Stimulated activated CD8-positive, alpha-beta memory T cell treated with anti-CD3 and anti-CD28 coated beads, Interleukin-7, amount 100 ng/mL, for 48 hours (primary cell): ENCODE results near the gene PLOD3.

ENCODE experiments used
- DNase-seq, 2 donors: peaks; one replicate each; pipeline ENCODE4 v3.0.0-alpha.2; 2020; ENCODE audit warnings: low read depth in 1 of 2; ENCODE audit errors: extremely low read depth in 1 of 2

PLOD3 gene

DNA sequence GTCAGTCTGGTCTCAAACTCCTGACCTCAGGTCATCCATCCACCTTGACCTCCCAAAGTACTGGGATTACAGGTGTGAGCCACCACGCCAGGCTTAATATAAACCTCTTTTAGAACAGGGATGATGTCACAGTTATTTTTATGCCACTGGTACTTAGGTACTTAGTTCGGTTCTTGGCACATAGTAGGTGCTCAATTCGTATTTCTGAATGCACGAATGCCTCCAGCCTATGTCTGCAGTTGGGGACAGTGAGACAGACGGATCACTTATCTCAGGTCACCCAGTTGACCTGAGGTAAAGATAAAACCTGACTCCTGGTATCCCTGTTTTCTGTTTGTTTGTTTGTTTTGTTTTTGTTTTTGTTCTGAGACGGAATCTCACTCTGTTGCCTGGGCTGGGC lies 31.2 kb downstream of the PLOD3 start:
- DNase-seq: no peak

DNA sequence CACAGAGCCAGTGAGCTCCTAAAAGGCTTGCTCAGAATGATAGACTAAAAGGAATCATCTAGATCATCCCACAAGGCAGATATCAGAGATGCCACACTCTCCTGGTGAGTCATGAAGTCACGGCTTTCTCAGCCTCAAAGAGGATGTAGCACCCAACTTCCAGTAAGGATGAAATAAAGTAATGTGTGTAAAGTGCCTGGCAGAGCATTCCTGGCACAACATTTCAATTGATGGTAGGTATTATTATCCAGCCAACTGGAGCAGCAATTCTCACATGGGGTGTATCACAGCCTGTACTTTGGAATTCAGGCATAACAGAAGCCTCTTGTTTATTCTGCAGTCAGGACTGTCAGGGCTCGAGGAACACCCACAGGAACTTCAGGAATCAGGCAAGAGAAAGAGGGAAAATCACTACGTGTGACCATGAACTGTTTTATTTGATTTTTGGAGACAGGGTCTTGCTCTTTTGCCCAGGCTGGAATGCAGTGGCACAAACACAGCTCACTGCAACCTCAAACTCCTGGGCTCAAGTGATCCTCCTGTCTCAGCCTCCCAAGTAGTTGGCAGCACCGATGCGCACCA lies 32.0 kb downstream of the PLOD3 start:
- DNase-seq: no peak

DNA sequence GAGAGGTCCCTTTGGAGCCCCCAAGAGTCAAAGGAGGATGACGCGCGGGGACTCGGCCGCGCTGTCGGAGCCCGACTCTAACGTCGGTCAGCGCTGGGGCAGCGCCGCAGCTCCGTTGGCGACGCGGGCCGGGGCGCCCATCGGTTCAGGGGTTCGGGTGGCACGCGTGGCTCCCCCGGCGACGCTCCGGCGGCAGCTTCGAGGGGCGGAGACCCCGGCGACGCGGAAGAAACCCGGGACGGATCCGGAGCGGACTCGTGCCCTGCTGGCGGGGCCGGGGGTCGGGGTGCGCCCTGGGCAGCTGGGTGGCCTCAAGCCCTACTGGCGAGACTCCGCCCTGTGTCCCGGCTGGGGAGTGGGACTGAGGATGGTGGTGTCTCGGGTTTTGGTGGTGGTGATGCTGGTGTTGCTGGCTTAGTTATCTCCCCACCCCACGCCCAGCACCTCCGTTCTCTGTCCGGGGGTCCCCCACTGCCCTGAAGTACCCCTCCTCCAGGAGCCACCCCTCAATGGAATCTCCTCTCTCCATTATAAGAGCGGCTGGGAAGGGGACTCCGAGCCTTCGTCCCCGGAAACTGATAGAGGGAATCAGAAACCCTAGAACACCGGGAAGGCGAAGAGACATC lies 37.1 kb downstream of the PLOD3 start, which contains the start of gene NAT16:
Gene NAT16 (minus strand): TSS at position 164 of the 626 bp plus-strand sequence. CDS start 5,486 bp downstream, outside the sequence.
- no peak for DNase-seq

DNA sequence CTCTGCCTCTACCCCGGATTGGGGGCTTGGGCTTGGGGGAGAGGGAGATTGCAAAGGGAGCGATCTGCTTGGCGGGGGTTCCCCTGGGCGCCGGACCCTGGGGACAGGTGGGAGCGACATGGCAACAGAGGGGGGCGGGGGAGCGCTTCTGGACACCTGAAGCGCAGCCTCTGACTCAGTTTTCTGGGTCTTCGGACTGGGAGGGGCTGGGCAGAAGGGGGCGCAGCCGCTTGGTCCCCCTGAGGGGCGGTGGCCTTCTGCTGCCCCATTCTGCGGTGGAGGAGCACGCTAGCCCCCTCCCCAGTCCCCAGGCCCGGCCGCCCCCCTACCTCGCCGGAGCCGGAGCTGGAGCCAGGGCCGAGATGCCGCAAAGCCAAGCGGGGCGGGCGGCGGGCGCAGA lies 37.7 kb downstream of the PLOD3 start:
- DNase-seq: no peak

DNA sequence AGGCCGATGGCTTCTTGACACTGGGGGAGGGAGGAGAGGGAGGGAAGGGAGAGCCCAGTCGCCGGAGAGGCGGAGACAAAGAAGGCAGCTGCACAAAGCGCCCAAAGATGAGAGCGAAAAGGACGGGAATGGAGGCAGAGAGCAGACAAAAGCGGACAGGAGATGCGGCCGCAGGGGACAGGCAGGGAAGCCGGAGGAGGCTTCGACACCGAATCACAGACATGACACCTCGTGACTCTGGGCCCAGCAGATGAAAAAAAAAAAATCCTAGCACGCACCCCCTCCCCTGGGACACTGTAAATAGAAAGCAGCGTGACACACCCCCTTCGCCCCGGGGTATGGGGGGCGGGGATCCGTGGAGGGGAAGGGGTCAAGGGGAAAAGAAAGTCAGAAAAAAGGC lies 38.3 kb downstream of the PLOD3 start:
- no peak for DNase-seq

DNA sequence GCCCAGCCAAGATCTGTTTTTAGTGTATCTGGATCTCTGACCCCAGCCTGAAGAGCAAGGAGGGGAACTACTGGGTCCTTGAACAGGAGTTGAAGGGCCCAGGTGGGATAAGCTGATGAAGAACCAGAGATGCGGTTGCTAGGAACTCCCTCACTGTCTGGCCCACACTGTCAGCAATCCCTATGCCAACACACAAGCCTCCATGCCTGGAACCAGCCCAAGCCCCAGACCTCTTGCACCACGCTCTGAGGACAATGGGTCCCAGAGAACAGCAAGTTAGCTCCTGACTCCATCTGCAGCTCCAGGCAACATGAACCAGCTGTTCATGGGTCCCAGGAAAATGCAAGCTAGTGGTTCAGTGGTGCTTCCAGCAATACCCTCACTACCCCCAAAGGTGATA lies 39.7 kb downstream of the PLOD3 start:
- DNase-seq: no peak

DNA sequence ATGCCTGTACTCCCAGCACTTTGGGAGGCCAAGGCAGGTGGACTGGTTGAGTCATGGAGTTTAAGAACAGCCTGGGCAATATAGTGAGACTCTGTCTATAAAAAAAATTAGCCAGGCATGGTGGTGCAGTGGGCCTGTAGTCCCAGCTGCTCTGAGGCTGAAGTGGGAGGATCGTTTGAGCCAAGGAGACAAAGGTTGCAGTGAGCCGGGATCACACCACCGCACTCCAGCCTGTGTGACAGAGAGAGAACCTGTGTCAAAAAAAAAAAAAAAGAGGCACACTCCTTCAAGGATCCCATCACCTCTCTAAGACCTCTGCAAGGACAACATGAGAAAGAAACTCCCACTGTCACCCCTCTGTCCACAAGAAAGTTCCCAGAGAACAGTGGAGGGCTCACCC lies 41.7 kb downstream of the PLOD3 start:
- DNase-seq: no peak

DNA sequence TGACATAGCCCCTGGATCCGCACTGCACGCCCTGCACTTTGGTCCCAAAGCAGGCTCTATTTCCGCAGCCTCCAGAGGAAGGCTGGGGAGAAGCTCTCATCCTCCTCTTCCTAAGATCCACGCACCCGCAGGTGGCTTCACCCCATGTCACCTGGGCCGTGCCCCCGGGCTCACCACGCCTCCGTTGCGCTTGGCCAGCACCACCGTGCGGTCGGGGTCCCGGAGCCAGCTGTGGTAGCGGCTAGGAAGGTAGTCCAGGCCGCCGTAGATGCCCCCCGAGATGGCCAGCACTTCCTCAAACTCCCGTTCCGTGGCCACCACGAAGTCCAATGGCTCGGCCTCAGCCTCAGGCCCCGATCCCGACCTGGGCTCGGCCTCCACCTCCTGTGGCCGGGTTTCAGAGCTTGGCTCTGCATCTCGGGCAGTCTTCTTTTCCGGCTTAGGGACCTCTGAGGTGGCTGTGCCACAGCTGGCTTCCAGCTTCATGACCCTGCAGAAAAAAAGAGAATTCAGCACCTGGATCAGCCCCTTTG lies 43.0 kb downstream of the PLOD3 start:
- no peak for DNase-seq

DNA sequence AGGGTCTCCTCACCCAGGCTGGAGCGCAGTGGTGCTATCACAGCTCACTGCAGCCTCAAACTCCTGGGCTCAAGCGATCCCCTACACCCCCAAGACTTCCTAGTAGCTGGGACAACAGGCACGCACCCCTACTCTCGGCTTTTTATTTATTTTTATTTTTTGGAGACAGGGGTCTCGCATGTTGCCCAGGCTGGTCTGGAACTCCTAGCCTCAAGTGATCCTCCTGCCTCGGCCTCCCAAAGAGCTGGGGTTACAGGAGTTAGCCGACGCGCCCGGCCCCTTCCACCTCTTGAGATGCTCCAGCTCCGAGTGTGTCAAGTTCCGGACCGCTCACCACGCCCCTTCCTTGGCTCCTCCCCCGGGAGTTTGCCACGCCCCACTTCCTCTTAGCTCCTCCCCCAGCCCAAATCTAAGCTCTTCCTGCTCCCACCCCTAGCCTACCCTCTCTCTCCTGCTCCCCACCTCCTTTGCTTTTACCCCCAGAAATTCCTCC lies 43.6 kb downstream of the PLOD3 start:
- peak in 1 of 2 donors; percentile 32 for DNase-seq

DNA sequence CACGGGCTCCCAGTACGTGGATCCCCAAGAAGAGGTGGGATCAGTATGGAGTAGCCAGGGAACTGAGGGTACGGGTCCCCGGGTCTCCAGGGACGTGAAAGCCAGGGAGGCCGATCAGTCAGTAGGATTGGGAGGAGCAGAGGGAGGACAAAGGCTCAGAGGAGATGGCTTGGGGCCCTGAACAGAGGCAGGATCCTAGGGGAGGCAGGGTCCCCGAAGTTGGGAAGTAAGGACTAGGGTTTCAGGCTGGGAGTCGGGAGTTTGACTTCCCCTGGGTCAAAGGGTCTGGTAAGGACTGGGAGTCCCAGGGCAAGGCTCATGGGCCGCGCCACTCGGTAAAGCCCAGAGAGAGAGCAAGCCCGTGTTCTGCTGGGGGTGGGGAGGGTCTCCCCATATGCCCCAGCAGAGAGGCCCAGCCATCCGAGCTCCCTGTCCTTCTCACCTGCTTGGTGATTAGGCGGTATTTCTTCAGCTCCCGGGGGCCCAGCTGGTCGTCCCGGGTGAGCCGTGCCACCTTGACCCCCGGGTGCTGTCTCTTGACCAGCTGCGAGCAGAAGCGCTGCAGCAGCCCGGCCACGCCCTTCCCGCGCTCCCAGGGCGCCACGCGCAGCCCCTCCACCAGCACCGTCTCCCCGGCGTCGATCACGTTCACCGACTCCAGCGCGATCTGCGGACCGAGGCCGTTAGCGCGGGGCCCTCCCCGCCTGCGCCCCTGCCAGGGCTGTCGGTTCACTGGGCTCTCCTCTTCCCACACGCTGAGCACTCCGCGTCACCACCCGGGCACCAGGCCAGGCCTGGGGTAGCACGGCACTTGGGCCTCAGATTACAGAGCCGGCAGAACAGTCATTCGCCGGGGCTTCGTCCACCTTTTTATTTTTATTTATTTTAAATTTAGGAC lies 44.3 kb downstream of the PLOD3 start:
- no peak for DNase-seq

DNA sequence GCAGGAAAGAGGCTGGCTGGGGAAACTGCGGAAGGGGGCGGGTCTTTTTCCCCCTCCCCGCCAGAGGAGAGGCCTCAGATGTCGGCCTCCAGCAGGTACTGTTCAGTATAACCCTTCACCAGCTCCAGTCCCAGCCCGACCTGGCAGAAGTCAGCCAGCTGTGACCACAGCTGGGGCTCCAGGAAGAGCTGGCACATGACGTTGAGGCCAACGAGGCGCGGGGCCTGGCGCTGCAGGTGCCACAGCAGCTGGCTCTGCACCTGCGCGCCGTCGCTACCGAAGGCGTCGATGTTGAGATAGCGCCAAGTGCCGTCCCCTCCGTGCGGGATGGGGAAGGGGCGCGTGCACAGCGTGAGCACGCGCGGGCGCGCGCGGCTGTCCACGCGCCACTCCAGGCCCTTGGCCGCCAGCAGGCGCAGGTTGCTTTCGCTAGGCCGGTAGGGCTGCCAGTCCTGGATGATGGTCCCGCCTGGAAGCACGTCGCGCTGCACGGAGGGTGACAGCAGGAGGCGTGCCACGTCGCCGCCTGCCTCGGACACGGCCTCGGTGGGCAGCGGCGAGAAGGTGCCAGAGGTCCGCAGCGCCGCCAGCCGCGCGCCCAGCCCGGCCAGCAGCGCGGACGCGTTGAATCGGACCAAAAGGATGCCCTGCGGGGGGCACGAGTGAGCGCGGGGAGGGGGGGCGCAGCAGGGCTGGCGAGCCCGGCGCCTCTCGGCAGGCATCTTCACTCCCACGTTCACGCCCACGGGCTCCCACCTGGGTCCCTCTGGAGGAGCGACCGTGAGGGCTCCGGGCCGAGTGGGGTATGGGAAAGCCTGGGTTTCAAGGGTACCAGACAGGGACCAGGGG lies 45.2 kb downstream of the PLOD3 start:
- DNase-seq: no peak

DNA sequence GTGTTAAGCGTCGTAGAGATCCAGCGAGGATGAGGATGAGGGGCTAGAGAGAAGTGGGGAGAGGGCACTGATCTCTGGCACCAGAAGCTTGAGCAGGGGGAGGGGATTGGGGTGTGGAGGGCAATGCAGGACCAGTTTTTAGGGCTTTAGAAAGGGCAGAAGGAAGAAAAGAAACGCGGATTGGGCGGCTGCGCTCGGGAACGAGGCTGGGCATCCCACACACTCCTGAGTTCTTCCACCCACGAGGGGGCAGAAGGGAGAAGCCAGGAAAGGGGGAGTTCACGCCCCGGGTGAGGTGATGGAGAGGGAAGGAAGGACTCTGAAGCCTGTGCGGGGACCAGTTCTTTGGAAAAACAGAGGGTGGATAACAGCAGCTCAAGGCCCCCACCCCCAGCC lies 45.9 kb downstream of the PLOD3 start:
- no peak for DNase-seq

DNA sequence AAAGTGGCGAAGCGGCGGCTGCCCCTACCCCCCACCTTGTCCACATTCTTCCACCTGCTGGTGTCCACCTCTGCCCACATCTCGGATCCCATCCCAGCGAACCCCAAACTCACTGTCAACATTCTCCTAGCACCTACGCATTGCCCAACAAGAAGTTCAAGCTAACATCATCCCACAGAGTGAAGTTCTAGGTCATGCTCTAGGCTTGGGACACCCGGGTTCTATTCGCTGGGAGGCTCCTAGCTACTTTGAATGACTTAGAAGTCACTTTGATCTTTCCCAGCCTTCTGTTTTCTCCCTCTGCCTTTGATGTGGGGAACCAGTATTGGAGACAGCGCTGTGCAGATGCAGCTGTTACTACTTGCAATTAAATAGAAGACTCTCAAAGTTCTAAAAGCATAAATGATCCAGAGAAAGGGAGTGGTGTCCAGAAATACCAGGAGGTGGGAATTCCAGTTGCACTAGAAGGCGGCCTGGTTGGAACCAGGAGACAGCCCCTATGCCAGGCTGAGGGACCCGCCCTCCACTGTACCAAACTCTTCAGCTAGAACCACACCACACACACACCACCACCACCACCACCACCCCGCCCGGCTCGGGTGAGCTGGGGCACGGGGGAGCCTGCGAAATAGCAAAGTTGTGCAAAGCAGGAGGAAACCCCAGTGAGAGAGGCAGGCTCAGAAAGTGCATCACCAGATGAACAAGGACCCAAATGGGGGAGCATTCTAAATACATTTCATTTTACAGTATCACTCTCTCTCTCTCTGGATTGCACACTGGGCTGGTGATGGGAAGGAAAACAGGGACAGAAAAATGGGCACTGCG lies 46.6 kb downstream of the PLOD3 start:
- no peak for DNase-seq

DNA sequence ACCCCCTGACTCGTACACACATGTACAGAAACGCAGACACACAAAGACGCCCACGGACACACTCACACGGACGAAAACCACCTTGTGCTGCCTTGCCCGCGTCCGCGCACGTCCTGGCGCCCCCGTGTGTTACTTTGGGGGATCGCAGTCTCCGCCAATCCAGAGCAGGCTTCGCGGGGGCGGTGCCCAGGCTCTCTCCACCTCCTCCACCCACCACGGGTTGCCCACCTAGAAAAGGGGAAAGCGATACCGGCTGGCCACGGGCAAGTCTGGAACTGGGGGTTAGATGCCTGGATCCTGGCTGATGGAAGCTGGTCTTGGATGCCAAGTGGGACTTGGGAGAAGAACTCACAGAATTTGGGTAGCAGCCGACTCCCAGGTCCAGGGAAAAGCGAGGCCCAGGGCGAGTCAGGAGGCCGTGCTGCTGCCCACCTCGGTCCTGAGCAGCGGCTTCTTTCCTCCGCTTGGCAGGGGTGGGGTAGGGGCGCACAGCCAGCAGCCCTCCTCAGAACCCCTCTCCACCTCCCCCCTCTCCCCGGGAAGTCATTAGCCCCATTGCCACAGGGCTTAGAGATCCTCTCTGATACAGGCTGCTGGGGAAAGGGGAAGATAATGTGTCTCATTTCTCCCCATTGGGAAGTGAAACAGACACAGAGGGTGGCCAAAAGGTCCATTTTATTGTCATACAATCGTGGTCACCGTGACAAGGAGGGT lies 47.4 kb downstream of the PLOD3 start:
- peak; percentile 53 to 68 for DNase-seq

DNA sequence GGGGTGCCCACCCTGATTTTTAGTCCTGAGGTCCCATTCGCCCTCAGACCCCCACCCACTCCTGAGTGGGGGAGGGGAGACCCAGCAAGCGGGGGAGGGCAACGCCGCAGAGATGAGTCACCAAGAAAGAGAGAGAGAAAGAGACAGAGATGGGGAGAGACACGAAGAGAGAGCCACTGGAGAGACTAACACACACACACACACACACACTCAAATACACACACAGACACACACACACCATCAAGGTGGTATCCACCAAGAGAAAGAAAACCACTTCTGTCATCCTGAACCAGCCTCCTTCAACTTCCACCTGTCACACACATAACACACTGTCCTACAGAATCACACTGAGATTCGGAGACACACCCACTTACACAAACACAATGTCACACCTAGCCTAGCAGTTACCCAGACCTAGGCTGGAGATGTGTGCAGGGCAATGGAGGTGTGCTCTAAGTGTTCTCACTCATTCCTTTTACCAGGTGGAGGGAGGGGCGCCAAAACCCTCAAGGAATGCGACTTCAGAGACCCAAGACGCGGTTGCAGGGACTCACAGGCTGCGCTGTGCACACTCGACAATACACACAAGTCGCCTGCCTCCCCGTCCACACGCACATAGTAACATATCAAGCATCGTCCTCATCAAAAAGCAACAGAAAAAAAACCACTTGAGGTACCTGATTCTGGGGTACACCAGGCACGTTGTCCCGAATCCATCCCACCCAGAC lies 48.1 kb downstream of the PLOD3 start:
- no peak for DNase-seq

DNA sequence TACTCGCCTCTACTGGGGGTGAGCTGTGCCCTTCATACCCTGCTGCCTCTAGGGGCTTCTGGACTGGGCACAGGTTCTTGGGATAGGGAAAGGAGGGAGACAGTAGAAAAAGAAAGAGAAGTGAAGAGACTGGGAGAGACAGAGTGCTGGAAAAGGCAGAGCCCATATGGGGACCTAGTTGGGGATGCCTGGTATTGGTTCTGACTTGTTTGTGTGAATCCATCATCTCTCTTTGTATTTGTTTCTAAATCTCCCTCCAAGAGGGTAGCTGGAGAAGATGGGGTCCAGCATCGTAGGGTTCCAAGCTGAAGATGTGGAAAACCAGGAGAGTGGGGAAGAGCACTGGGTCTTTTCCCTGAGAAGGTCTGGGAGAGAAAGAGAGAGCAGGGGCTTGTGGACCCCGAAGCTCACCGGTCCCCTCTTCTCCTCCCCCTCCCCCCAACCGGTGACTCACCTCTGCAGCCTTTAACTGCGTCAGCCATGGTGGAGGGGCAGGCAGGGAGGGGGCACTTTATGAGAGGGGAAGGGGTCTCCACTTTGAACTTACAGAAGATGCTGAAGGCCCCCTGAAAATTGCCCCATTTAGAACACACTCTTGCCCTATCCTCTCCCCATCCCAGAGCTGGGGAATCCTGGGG lies 48.9 kb downstream of the PLOD3 start:
- no peak for DNase-seq

DNA sequence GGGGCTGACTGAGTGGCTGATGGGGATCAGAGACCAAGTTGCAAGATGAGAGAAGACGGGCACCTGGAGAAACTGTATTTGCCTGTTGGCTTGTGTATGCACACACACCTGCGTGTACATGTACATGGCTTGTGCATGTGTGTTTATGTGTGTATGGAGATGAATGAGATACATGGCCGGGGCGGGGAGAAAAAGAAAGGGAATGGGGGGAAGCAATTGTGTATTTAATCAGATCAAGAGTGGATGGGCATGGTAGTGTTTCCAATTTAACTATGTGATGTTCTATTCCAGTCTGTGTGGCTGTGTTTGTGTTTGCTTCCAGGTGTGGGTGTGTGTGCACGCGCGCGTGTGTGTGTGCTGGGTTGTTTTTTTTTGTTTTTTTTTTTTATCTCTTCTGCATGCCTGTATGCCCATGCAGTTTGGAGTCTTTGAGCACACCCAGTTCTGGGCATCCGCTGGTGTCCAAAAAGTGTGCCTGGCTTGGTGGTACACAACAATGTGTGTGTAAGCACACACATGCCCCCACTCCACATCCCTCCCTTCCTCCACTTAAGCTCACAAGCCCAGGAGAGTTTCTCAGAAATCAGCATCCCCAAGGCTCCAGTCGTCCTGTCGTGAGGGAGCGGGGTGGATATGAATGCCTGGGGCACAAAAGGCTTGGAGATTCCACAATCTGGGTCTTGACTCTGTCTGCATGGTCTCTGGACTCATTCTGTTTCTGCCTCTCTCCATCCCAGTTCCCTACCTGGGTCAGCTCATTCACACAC lies 49.6 kb downstream of the PLOD3 start:
- no peak for DNase-seq
